ENCODE measurements around the gene CRIP3. TPM values are rescaled to one million over a fixed set of nuclear protein-coding genes. Genes with fewer than 3 reads are reported as not detected.
A peak's percentile ranks its signal among the peaks of the same experiment; 100 is the strongest.
"Not testable (repeated sequence)": the region's sequence is repeated elsewhere in the genome, so short reads cannot be mapped to it uniquely, and the experiment has no call there.

The CRIP3 gene
- total RNA-seq (ENCODE audit: unreplicated experiment) = 0.69 TPM
- long read RNA-seq = 0 reads

DNA sequence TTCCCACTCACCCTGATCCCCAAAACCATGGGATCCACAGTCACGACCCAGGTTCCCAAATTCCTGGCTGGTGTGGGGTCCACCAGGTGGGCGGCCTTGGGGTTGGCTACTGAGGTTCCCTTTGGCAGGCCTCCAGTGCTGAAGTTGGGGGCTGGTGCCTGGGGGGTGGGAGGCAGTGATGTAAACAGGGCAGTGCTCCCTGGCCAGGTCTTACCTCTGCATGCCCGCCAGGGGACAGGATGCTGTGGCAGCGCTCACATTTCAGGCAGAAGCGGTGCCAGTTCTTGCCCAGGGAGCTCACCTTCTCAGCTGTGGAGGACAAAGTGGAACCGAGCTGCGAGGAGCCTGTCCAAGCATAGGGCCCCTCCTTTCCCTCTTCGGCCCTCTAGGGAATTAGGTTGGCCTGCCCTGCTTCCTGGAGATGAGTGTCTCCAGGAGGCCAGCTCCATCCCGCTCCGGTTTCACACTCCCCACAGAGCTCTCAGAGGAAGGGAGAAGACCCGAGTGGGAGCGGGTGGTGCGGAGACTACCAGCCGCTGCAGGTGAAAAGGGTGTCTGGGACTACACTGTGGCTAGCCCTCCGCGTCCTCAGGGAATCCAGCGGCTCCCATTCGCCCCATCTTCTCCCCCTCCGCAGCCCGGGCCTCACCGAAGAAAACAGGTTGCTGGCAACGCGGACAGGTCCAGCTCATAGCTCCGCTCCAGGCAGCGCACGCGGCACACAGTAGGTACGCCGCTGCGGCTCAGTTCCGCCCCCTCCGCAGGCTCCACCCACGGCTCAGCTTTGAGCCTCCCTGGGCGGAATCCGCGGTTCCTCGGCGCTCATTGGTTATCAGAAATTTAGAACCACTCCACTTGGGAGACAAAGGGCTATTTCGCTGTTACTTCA lies at the start of gene CRIP3:
CRIP3 (minus strand) TSS at position 726 of the 889 bp plus-strand sequence; CDS start at position 692, 34 bp downstream.
- DNase-seq = no peak
- H3K36me3 Mint-ChIP-seq (ENCODE audit: unreplicated experiment) = no peaks in the 10 kb centered on the region
- no peaks in the 10 kb centered on the region for H3K4me1 Mint-ChIP-seq (ENCODE audit: low read depth, unreplicated experiment)
- H3K27me3 Mint-ChIP-seq (ENCODE audit: unreplicated experiment) = peaks cover 3% of the 10 kb centered on the region
- H3K27ac Mint-ChIP-seq (ENCODE audit: unreplicated experiment) = no peak within 1 kb of the TSS
- no peaks in the 10 kb centered on the region for H3K9me3 Mint-ChIP-seq (ENCODE audit: unreplicated experiment)
- peak within 1 kb of the TSS; percentile 86 for H3K4me3 Mint-ChIP-seq (ENCODE audit: unreplicated experiment)
- TF ChIP-seq, protein P1, sequence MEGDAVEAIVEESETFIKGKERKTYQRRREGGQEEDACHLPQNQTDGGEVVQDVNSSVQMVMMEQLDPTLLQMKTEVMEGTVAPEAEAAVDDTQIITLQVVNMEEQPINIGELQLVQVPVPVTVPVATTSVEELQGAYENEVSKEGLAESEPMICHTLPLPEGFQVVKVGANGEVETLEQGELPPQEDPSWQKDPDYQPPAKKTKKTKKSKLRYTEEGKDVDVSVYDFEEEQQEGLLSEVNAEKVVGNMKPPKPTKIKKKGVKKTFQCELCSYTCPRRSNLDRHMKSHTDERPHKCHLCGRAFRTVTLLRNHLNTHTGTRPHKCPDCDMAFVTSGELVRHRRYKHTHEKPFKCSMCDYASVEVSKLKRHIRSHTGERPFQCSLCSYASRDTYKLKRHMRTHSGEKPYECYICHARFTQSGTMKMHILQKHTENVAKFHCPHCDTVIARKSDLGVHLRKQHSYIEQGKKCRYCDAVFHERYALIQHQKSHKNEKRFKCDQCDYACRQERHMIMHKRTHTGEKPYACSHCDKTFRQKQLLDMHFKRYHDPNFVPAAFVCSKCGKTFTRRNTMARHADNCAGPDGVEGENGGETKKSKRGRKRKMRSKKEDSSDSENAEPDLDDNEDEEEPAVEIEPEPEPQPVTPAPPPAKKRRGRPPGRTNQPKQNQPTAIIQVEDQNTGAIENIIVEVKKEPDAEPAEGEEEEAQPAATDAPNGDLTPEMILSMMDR (IDR thresholded peaks at IDR 0.05; ENCODE audit: partially characterized antibody, unreplicated experiment) = peak; percentile 25

GRCh38 chr6:43355862-43356590 lies 47.4 kb upstream of the CRIP3 start:
- Mint-ChIP-seq H3K4me1 (ENCODE audit: low read depth, unreplicated experiment) (no peaks in the 10 kb centered on the region), H3K36me3 (ENCODE audit: unreplicated experiment) (no peaks in the 10 kb centered on the region), H3K27ac (ENCODE audit: unreplicated experiment) (no peak overlapping the region), H3K9me3 (ENCODE audit: unreplicated experiment) (no peaks in the 10 kb centered on the region), H3K4me3 (ENCODE audit: unreplicated experiment) (no peak overlapping the region), H3K27me3 (ENCODE audit: unreplicated experiment) (no peaks in the 10 kb centered on the region)
- no peak for DNase-seq
- TF ChIP-seq, protein P1 (IDR thresholded peaks at IDR 0.05; ENCODE audit: partially characterized antibody, unreplicated experiment) = no peak

- not testable (repeated sequence) for H3K9me3 Mint-ChIP-seq (ENCODE audit: unreplicated experiment); H3K4me3 Mint-ChIP-seq (ENCODE audit: unreplicated experiment); H3K27ac Mint-ChIP-seq (ENCODE audit: unreplicated experiment); DNase-seq; H3K27me3 Mint-ChIP-seq (ENCODE audit: unreplicated experiment); H3K4me1 Mint-ChIP-seq (ENCODE audit: low read depth, unreplicated experiment); H3K36me3 Mint-ChIP-seq (ENCODE audit: unreplicated experiment)
Measured at GRCh38 chr6:43351951-43352350, 43.3 kb upstream of the CRIP3 start.

DNA sequence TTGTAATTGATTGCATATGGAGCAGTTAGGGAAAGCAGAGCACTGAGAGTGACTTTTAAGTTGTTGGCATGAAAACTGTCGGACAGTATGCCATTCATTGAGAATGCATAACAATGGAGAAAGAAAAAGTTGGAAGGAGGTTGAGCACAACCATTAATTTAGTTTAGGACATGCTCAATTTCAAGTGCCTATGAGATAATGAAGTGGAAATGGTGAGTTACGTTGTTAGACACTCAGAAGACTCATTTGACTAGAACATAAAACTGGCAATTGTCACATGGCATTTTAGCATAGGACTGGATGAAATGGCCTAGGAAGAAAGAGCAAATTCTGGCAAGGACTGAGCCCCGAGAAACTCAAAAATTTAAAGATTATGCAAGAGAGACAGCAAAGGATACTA lies 38.8 kb upstream of the CRIP3 start:
- H3K9me3 Mint-ChIP-seq (ENCODE audit: unreplicated experiment) = no peaks in the 10 kb centered on the region
- H3K27me3 Mint-ChIP-seq (ENCODE audit: unreplicated experiment) = no peaks in the 10 kb centered on the region
- H3K36me3 Mint-ChIP-seq (ENCODE audit: unreplicated experiment) = no peaks in the 10 kb centered on the region
- H3K27ac Mint-ChIP-seq (ENCODE audit: unreplicated experiment) = no peak overlapping the region
- no peak for DNase-seq
- no peak overlapping the region for H3K4me3 Mint-ChIP-seq (ENCODE audit: unreplicated experiment)
- TF ChIP-seq, protein P1 (IDR thresholded peaks at IDR 0.05; ENCODE audit: partially characterized antibody, unreplicated experiment) = no peak
- H3K4me1 Mint-ChIP-seq (ENCODE audit: low read depth, unreplicated experiment) = no peaks in the 10 kb centered on the region

DNA sequence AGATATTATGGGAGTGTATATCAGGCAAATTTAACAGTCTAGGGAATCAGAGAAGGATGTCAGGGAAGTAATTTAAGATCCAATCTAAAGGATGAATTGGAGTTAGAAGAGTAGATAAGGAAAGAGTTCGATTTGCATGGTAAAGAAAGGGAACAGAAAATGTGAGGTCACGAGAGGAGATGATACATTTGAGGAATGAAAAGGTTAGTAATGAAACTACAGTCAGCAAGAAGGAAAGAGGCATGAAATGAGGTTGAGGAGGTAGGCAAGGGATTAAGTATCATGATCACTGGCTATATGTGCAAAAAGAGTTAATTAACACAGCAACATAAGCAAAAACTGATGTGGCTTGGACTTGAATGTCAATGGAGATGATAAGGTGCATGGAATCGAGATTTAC lies 38.4 kb upstream of the CRIP3 start:
- Mint-ChIP-seq H3K27ac (ENCODE audit: unreplicated experiment) (no peak overlapping the region), H3K4me3 (ENCODE audit: unreplicated experiment) (no peak overlapping the region), H3K9me3 (ENCODE audit: unreplicated experiment) (no peaks in the 10 kb centered on the region), H3K4me1 (ENCODE audit: low read depth, unreplicated experiment) (no peaks in the 10 kb centered on the region), H3K36me3 (ENCODE audit: unreplicated experiment) (no peaks in the 10 kb centered on the region), H3K27me3 (ENCODE audit: unreplicated experiment) (no peaks in the 10 kb centered on the region)
- TF ChIP-seq, protein P1 (IDR thresholded peaks at IDR 0.05; ENCODE audit: partially characterized antibody, unreplicated experiment) = no peak
- DNase-seq = no peak

DNA sequence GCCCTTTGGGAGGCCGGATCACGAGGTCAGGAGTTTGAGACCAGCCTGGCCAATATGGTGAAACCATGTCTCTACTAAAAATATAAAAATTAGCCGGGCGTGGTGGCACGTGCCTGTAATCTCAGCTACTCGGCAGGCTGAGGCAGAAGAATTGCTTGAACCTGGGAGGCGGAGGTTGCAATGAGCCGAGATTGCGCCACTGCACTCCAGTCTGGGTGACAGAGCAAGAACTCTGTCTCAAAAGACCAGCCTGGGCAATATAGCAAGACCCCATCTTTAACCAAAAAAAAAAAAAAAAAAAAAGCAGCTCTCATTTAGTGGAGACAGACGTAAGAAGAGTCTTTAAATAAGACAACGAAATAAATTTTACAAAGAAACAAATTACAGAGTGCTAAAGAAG lies 37.6 kb upstream of the CRIP3 start:
- H3K4me1 Mint-ChIP-seq (ENCODE audit: low read depth, unreplicated experiment); H3K27ac Mint-ChIP-seq (ENCODE audit: unreplicated experiment); H3K36me3 Mint-ChIP-seq (ENCODE audit: unreplicated experiment); H3K4me3 Mint-ChIP-seq (ENCODE audit: unreplicated experiment); H3K9me3 Mint-ChIP-seq (ENCODE audit: unreplicated experiment); DNase-seq; H3K27me3 Mint-ChIP-seq (ENCODE audit: unreplicated experiment): not testable (repeated sequence)

Data from glutamatergic neuron (in vitro differentiated cells).